GM23338 (cell line): ENCODE data around the gene HRNR. TPM values are rescaled to one million over a fixed set of nuclear protein-coding genes. Genes with fewer than 3 reads are reported as not detected.
"Not testable (repeated sequence)": the region's sequence is repeated elsewhere in the genome, so short reads cannot be mapped to it uniquely, and the experiment has no call there.

Experiments used
- ATAC-seq: fragments of 200-7000 bp; cut with Tn5 transposase; 3 replicates; pipeline ENCODE4 v1.9.1; 2020
- DNase-seq: peaks from one replicate; pipeline ENCODE4 v3.0.0-alpha.2; 2015; ENCODE audit warnings: low spot score
- H2AFZ ChIP-seq: fragments of 200-600 bp; sonication (generic); 2 replicates; pipeline ENCODE4 v1.8.0; 2016; ENCODE audit warnings: antibody characterized with exemption, mild to moderate bottlenecking, moderate library complexity
- H3F3A ChIP-seq: fragments of 200-600 bp; sonication (generic); replicated peaks from 2 replicates; pipeline ENCODE4 v1.8.0; 2017; ENCODE audit warnings: antibody characterized with exemption, mixed run types, low read depth
- H3K27ac ChIP-seq: fragments of 200-600 bp; sonication (generic); 2 replicates; pipeline ENCODE4 v1.6.1; 2016; ENCODE audit warnings: low read depth
- H3K27me3 ChIP-seq: fragments of 200-600 bp; sonication (generic); 2 replicates; pipeline ENCODE4 v1.8.0; 2016; ENCODE audit warnings: mild to moderate bottlenecking, mixed run types, moderate library complexity; ENCODE audit not compliant: insufficient read depth
- H3K36me3 ChIP-seq: fragments of 200-600 bp; sonication (generic); 2 replicates; pipeline ENCODE4 v1.8.0; 2016; ENCODE audit warnings: mild to moderate bottlenecking; ENCODE audit not compliant: insufficient read depth
- H3K4me1 ChIP-seq: fragments of 200-600 bp; sonication (generic); 2 replicates; pipeline ENCODE4 v1.8.0; 2016; ENCODE audit warnings: mild to moderate bottlenecking, moderate library complexity; ENCODE audit not compliant: insufficient read depth
- H3K4me2 ChIP-seq: fragments of 200-600 bp; sonication (generic); 2 replicates; pipeline ENCODE4 v1.7.1; 2017; ENCODE audit warnings: mixed run types
- H3K4me3 ChIP-seq: fragments of 200-600 bp; sonication (generic); 2 replicates; pipeline ENCODE4 v1.6.1; 2016; ENCODE audit warnings: mixed run types
- H3K79me2 ChIP-seq: fragments of 200-600 bp; sonication (generic); replicated peaks from 2 replicates; pipeline ENCODE4 v1.8.0; 2017; ENCODE audit warnings: mild to moderate bottlenecking; ENCODE audit not compliant: insufficient read depth
- H3K9me2 ChIP-seq: fragments of 200-600 bp; sonication (generic); 2 replicates; pipeline ENCODE4 v1.8.0; 2017; ENCODE audit not compliant: insufficient read depth
- H4K20me1 ChIP-seq: fragments of 200-600 bp; sonication (generic); replicated peaks from 2 replicates; pipeline ENCODE4 v1.8.0; 2017; ENCODE audit warnings: mild to moderate bottlenecking; ENCODE audit not compliant: insufficient read depth
- H3K27ac Mint-ChIP-seq: 2 replicates; pipeline ENCODE4 v1.8.0; 2020; ENCODE audit warnings: inconsistent platforms, mild to moderate bottlenecking, moderate library complexity, mixed read lengths
- H3K27me3 Mint-ChIP-seq: 3 replicates; pipeline ENCODE4 v1.8.0; 2022; ENCODE audit warnings: low read depth, mild to moderate bottlenecking, moderate library complexity, mixed read lengths, inconsistent platforms; ENCODE audit not compliant: insufficient read depth, poor library complexity
- H3K36me3 Mint-ChIP-seq: 3 replicates; pipeline ENCODE4 v1.8.0; 2021; ENCODE audit warnings: low read depth, mild to moderate bottlenecking, inconsistent platforms, moderate library complexity, mixed read lengths
- H3K4me1 Mint-ChIP-seq: 3 replicates; pipeline ENCODE4 v1.8.0; 2020; ENCODE audit warnings: mild to moderate bottlenecking, inconsistent platforms, mixed read lengths
- H3K4me3 Mint-ChIP-seq: 3 replicates; pipeline ENCODE4 v1.8.0; 2021; ENCODE audit warnings: moderate library complexity, mild to moderate bottlenecking, inconsistent platforms, mixed read lengths
- H3K9me3 Mint-ChIP-seq: 3 replicates; pipeline ENCODE4 v1.8.0; 2020; ENCODE audit warnings: moderate library complexity, mild to moderate bottlenecking, inconsistent platforms, mixed read lengths
- EZH2phosphoT487 ChIP-seq: fragments of 200-600 bp; sonication (generic); IDR thresholded peaks from one replicate; pipeline ENCODE4 v1.8.1; 2018; ENCODE audit warnings: antibody characterized with exemption; ENCODE audit not compliant: unreplicated experiment
- POLR2AphosphoS5 ChIP-seq: IDR thresholded peaks from 2 replicates; pipeline ENCODE4 v1.6.1; 2016; ENCODE audit warnings: antibody characterized with exemption, low read depth
- ZNF462 ChIP-seq: fragments of 250-450 bp; sonication (Bioruptor Pico); IDR thresholded peaks from 2 replicates; pipeline ENCODE4 v1.5.0; 2020; ENCODE audit warnings: mild to moderate bottlenecking, moderate library complexity
- polyA plus RNA-seq: library from polyadenylated mRNA; unstranded; fragments of >200 nt; fragmentation: Nextera tagmentation; extraction: Ambion mirVana; gene quantifications from 2 replicates; pipeline ENCODE4 v1.2.1, GENCODE V29; 2016
- total RNA-seq: library from RNA; depleted of rRNA; stranded (reverse); fragments of >200 nt; shearing (Covaris generic); gene quantifications from 2 replicates; pipeline ENCODE4 v1.2.3, GENCODE V29; 2014

The HRNR gene
- total and polyA plus RNA-seq, 2 experiments from 2014 or later: not detected

- no peak overlapping the region for H3K27ac Mint-ChIP-seq
- no peaks in the 10 kb centered on the region for H3K4me1 Mint-ChIP-seq
- Histone ChIP-seq H3K79me2 (no peaks in the 10 kb centered on the region), H3K4me1 (no peaks in the 10 kb centered on the region), H3K4me3 (no peak overlapping the region), H3K27me3 (no peaks in the 10 kb centered on the region), H4K20me1 (no peaks in the 10 kb centered on the region), H3K9me2 (no peaks in the 10 kb centered on the region; the same call in 1 of the 2 replicates), H2AFZ (no peak overlapping the region), H3K27ac (no peak overlapping the region), H3K36me3 (no peaks in the 10 kb centered on the region), H3F3A (no peaks in the 10 kb centered on the region), H3K4me2 (no peak overlapping the region)
- ATAC-seq (no peak), DNase-seq (no peak)
- peaks cover 43% of the 10 kb centered on the region for H3K9me3 Mint-ChIP-seq
- TF ChIP-seq POLR2AphosphoS5 (no peak), ZNF462 (no peak), EZH2phosphoT487 (no peak)
- no peak overlapping the region for H3K4me3 Mint-ChIP-seq
- H3K36me3 Mint-ChIP-seq: peaks cover 28% of the 10 kb centered on the region
- peaks cover 4% of the 10 kb centered on the region for H3K27me3 Mint-ChIP-seq
Measured at GRCh38 chr1:152220166-152221163, 3.5 kb downstream of the HRNR start.

GRCh38 chr1:152219438-152219837 lies 4.6 kb downstream of the HRNR start:
- H3K36me3 Mint-ChIP-seq: peaks cover 28% of the 10 kb centered on the region
- not testable (repeated sequence) for H3K4me3 Mint-ChIP-seq, H3K4me1 Mint-ChIP-seq, H4K20me1 ChIP-seq, H3K27me3 ChIP-seq, H3K9me2 ChIP-seq, H3K4me1 ChIP-seq, H3F3A ChIP-seq, DNase-seq, H2AFZ ChIP-seq, H3K27ac ChIP-seq, H3K36me3 ChIP-seq, H3K27ac Mint-ChIP-seq, H3K4me3 ChIP-seq, H3K27me3 Mint-ChIP-seq, H3K4me2 ChIP-seq, H3K79me2 ChIP-seq, ATAC-seq
- peaks cover 43% of the 10 kb centered on the region for H3K9me3 Mint-ChIP-seq
